Skeletal muscle satellite cell (primary cell): Measurements from ENCODE around the gene PTPN1. TPM values are rescaled to one million over a fixed set of nuclear protein-coding genes. Genes with fewer than 3 reads are reported as not detected.
A peak's percentile ranks its signal among the peaks of the same experiment; 100 is the strongest.

ENCODE experiments used
- H3K27me3 ChIP-seq: 2 replicates; pipeline ENCODE4 v1.7.0; 2013; ENCODE audit warnings: low read length; ENCODE audit not compliant: control insufficient read depth, insufficient read depth
- H3K36me3 ChIP-seq: 2 replicates; pipeline ENCODE4 v1.7.0; 2013; ENCODE audit warnings: mild to moderate bottlenecking, control low read depth, low read length; ENCODE audit not compliant: insufficient read depth
- H3K4me1 ChIP-seq: 2 replicates; pipeline ENCODE4 v1.7.0; 2013; ENCODE audit warnings: low read length; ENCODE audit not compliant: control insufficient read depth, insufficient read depth
- H3K4me2 ChIP-seq: 2 replicates; pipeline ENCODE4 v1.7.0; 2013; ENCODE audit warnings: mild to moderate bottlenecking, low read length
- H3K4me3 ChIP-seq: 2 replicates; pipeline ENCODE4 v1.7.0; 2013; ENCODE audit warnings: low read length
- H3K9ac ChIP-seq: 2 replicates; pipeline ENCODE4 v1.7.0; 2013; ENCODE audit warnings: mild to moderate bottlenecking, low read depth, low read length, moderate library complexity
- H3K9me3 ChIP-seq: replicated peaks from 2 replicates; pipeline ENCODE4 v1.7.0; 2013; ENCODE audit warnings: mild to moderate bottlenecking, control low read depth, low read length
- total RNA-seq: library from RNA; depleted of rRNA; stranded (reverse); fragments of >200 nt; gene quantifications from 2 replicates; pipeline ENCODE4 v1.2.3, GENCODE V29; 2012; rRNA removed

Gene PTPN1
- total RNA-seq: 51.5 and 58.8 TPM in 2 replicates

- H3K4me3 ChIP-seq: peak within 1 kb of the TSS; percentile 95
- peaks cover 35% of the 10 kb centered on the region for H3K4me1 ChIP-seq
- H3K9ac ChIP-seq: peak within 1 kb of the TSS; percentile 97
- no peaks in the 10 kb centered on the region for H3K27me3 ChIP-seq
- H3K4me2 ChIP-seq: peak within 1 kb of the TSS; percentile 77
- no peaks in the 10 kb centered on the region for H3K36me3 ChIP-seq
- no peaks in the 10 kb centered on the region for H3K9me3 ChIP-seq
Observed at GRCh38 chr20:50509923-50510705, at the start of gene PTPN1. Gene PTPN1 (plus strand): TSS chr20:50510383. CDS start chr20:50510528, 145 bp downstream.

GRCh38 chr20:50460608-50461267 is 49.4 kb upstream of the PTPN1 start:
- no peaks in the 10 kb centered on the region for H3K36me3 ChIP-seq
- no peak overlapping the region for H3K4me2 ChIP-seq
- H3K27me3 ChIP-seq: no peaks in the 10 kb centered on the region
- no peaks in the 10 kb centered on the region for H3K9me3 ChIP-seq
- H3K4me3 ChIP-seq: no peak overlapping the region
- H3K4me1 ChIP-seq: peaks cover 12% of the 10 kb centered on the region
- H3K9ac ChIP-seq: peak overlapping the region; percentile 48

GRCh38 chr20:50462093-50462690 is 48.0 kb upstream of the PTPN1 start:
- Histone ChIP-seq H3K9ac (no peak overlapping the region), H3K4me1 (peaks cover 12% of the 10 kb centered on the region), H3K36me3 (no peaks in the 10 kb centered on the region), H3K4me2 (no peak overlapping the region), H3K4me3 (no peak overlapping the region), H3K9me3 (no peaks in the 10 kb centered on the region), H3K27me3 (no peaks in the 10 kb centered on the region)

- Histone ChIP-seq H3K9me3 (no peaks in the 10 kb centered on the region), H3K4me2 (peak overlapping the region; percentile 65), H3K27me3 (no peaks in the 10 kb centered on the region), H3K4me1 (peaks cover 12% of the 10 kb centered on the region), H3K4me3 (peak overlapping the region; percentile 29), H3K9ac (no peak overlapping the region), H3K36me3 (no peaks in the 10 kb centered on the region)
Observed at GRCh38 chr20:50464026-50464724, 46.0 kb upstream of the PTPN1 start.

- H3K4me3 ChIP-seq: no peak overlapping the region
- H3K4me1 ChIP-seq: peaks cover 12% of the 10 kb centered on the region
- H3K27me3 ChIP-seq: no peaks in the 10 kb centered on the region
- H3K9me3 ChIP-seq: no peaks in the 10 kb centered on the region
- H3K4me2 ChIP-seq: peak overlapping the region; percentile 65
- no peak overlapping the region for H3K9ac ChIP-seq
- H3K36me3 ChIP-seq: no peaks in the 10 kb centered on the region
Observed at GRCh38 chr20:50464725-50465650, 45.2 kb upstream of the PTPN1 start.

GRCh38 chr20:50467174-50467573 is 43.0 kb upstream of the PTPN1 start:
- Histone ChIP-seq H3K4me1 (peaks cover 6% of the 10 kb centered on the region), H3K9ac (no peak overlapping the region), H3K4me3 (no peak overlapping the region), H3K9me3 (no peaks in the 10 kb centered on the region), H3K4me2 (no peak overlapping the region), H3K27me3 (no peaks in the 10 kb centered on the region), H3K36me3 (no peaks in the 10 kb centered on the region)

- H3K4me3 ChIP-seq: no peak overlapping the region
- H3K4me1 ChIP-seq: peaks cover 6% of the 10 kb centered on the region
- H3K27me3 ChIP-seq: no peaks in the 10 kb centered on the region
- no peaks in the 10 kb centered on the region for H3K9me3 ChIP-seq
- H3K9ac ChIP-seq: no peak overlapping the region
- no peak overlapping the region for H3K4me2 ChIP-seq
- H3K36me3 ChIP-seq: no peaks in the 10 kb centered on the region
Observed at GRCh38 chr20:50467718-50468356, 42.3 kb upstream of the PTPN1 start.

GRCh38 chr20:50468378-50468798 is 41.8 kb upstream of the PTPN1 start:
- no peak overlapping the region for H3K4me3 ChIP-seq
- H3K9ac ChIP-seq: no peak overlapping the region
- H3K9me3 ChIP-seq: no peaks in the 10 kb centered on the region
- no peaks in the 10 kb centered on the region for H3K36me3 ChIP-seq
- H3K4me1 ChIP-seq: peaks cover 6% of the 10 kb centered on the region
- no peak overlapping the region for H3K4me2 ChIP-seq
- H3K27me3 ChIP-seq: no peaks in the 10 kb centered on the region

GRCh38 chr20:50469176-50469723 is 40.9 kb upstream of the PTPN1 start:
- no peaks in the 10 kb centered on the region for H3K27me3 ChIP-seq
- H3K4me1 ChIP-seq: peaks cover 4% of the 10 kb centered on the region
- no peaks in the 10 kb centered on the region for H3K9me3 ChIP-seq
- no peak overlapping the region for H3K9ac ChIP-seq
- H3K4me2 ChIP-seq: no peak overlapping the region
- no peaks in the 10 kb centered on the region for H3K36me3 ChIP-seq
- no peak overlapping the region for H3K4me3 ChIP-seq

GRCh38 chr20:50469796-50470195 is 40.4 kb upstream of the PTPN1 start:
- H3K4me1 ChIP-seq: no peaks in the 10 kb centered on the region
- H3K4me3 ChIP-seq: no peak overlapping the region

More at GRCh38 chr20:50469796-50470195, 40.4 kb upstream of the PTPN1 start:
- Histone ChIP-seq H3K9me3 (no peaks in the 10 kb centered on the region), H3K36me3 (no peaks in the 10 kb centered on the region), H3K27me3 (no peaks in the 10 kb centered on the region), H3K4me2 (no peak overlapping the region), H3K9ac (no peak overlapping the region)
